Motor neuron (in vitro differentiated cells): ENCODE measurements around the gene ZNG1C. TPM values are rescaled to one million over a fixed set of nuclear protein-coding genes. Genes with fewer than 3 reads are reported as not detected.
"Not testable (repeated sequence)": the region's sequence is repeated elsewhere in the genome, so short reads cannot be mapped to it uniquely, and the experiment has no call there.

Source experiments
- ATAC-seq, 8 experiments: fragments of 200-7000 bp; cut with Tn5 transposase; replicated peaks in 6 of 8; 2 replicates each; pipeline ENCODE4 v1.8.0; 2021; ENCODE audit warnings: mild to moderate bottlenecking in 8 of 8, moderate library complexity in 8 of 8
- H3K27ac ChIP-seq, 2 donors: fragments of 250-450 bp; sonication (Bioruptor Pico); 2 replicates each; pipeline ENCODE4 v1.9.0; 2021; ENCODE audit warnings: antibody characterized with exemption in 2 of 2, mild to moderate bottlenecking in 2 of 2, moderate library complexity in 1 of 2
- H3K4me1 ChIP-seq, 2 donors: fragments of 250-450 bp; sonication (Bioruptor Pico); replicated peaks in 1 of 2; 2 replicates each; pipeline ENCODE4 v1.6.1; 2021; ENCODE audit warnings: antibody characterized with exemption in 2 of 2, mild to moderate bottlenecking in 2 of 2, moderate library complexity in 1 of 2
- H3K4me3 ChIP-seq, 5 donors: fragments of 250-450 bp; sonication (Bioruptor Pico); 2 replicates each; pipeline ENCODE4 v1.9.0; 2021; ENCODE audit warnings: antibody characterized with exemption in 5 of 5, mild to moderate bottlenecking in 5 of 5, moderate library complexity in 4 of 5
- WGBS, 10 experiments: fragments of 450-650 bp; shearing (Covaris generic); methylation state at CpG; one replicate each; pipeline ENCODE4 v1.0.0; 2022; 5-methylcytosine and 5-hydroxymethylcytosine counted together
- in situ Hi-C, 9 experiments: fragments of 400-800 bp; cut with MboI; loops; one replicate each; pipeline ENCODE4 v1.15.0; 2021; ENCODE audit warnings: low sequenced_read_pairs in 9 of 9, low pct_unique_long_range_greater_than_20kb in 2 of 9; ENCODE audit not compliant: unreplicated experiment in 9 of 9
- total RNA-seq, 8 experiments: library from RNA; unstranded; fragments of 300-600 nt; gene quantifications; 2 replicates each; pipeline versions ENCODE4 v1.2.3 to v1.2.4, GENCODE V29; 2022

Gene ZNG1C
- total RNA-seq: 10 to 100 TPM; 14.4 to 49.7 (median 28.6) TPM

GRCh38 chr9:68241683-68242082 lies at the start of gene ZNG1C:
Gene ZNG1C, plus strand, starts transcription at chr9:68241983. Its CDS starts 49 bp downstream, at chr9:68242032.
- in situ Hi-C loops, ATAC-seq, H3K27ac ChIP-seq, H3K4me3 ChIP-seq, H3K4me1 ChIP-seq: not testable (repeated sequence)
- no CpG with 5 or more reads among the region's 32 CpGs for WGBS, 10 experiments

DNA sequence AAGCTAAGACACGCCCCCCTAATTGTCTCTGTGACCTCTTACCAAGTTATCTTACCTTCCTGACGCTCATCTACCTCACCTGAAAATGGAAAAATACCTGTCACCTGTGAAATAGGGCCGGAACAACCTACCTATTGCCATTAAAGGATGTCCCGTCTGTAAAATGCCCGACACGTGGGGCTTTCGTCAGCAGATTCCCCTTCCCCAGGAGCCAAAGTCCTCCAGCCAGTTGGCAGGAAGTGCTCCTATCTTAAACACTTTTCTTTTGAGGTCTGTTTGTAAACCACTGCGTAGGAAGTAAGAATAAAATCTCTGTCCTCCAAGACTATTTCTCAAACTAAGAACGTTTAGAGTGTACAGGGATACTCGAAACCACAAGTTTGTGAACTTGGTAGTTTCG lies 654 bp downstream of the ZNG1C start:
- H3K4me3 ChIP-seq, H3K4me1 ChIP-seq, ATAC-seq, in situ Hi-C loops, H3K27ac ChIP-seq: not testable (repeated sequence)
- no CpG with 5 or more reads among the region's 11 CpGs for WGBS, 10 experiments

GRCh38 chr9:68281041-68281440 lies 39.3 kb downstream of the ZNG1C start:
- H3K4me1 ChIP-seq, H3K4me3 ChIP-seq, ATAC-seq, H3K27ac ChIP-seq, in situ Hi-C loops: not testable (repeated sequence)
- no CpG with 5 or more reads among the region's 16 CpGs for WGBS, 10 experiments

DNA sequence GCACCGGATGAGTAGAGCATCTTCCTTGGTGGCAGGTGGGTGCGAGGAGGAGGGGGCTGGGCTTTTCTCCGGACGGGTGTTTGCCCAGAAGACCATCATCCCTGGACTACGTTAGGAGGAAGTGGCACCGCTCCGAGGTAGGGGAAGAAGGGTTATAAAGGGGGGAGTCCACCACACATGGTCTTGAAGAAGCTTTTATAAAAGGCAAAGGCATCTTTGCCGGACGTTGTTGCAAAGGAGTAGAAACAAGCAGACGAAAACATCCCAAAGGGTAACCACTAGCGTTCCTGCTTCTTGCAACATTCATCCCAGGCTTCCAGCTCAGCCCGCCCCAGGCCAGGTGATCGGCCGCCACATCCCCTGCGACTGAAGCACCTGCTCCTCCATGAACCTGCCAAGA lies 60.8 kb downstream of the ZNG1C start, which contains the start of gene FOXD4L3:
Gene FOXD4L3, plus strand, starts transcription at position 301 of the 400 bp plus-strand sequence. Its CDS starts 85 bp downstream, at position 386.
- H3K4me1 ChIP-seq, H3K27ac ChIP-seq, H3K4me3 ChIP-seq, ATAC-seq, in situ Hi-C loops: not testable (repeated sequence)
- no CpG with 5 or more reads among the region's 15 CpGs for WGBS, 10 experiments

- WGBS, 10 experiments: no CpG with 5 or more reads among the region's 30 CpGs
- H3K4me3 ChIP-seq, H3K27ac ChIP-seq, in situ Hi-C loops, H3K4me1 ChIP-seq: not testable (repeated sequence)
- ATAC-seq: peak in 4 of 8 experiments; percentile 42 to 59 (median 48)
Observed at GRCh38 chr9:68303771-68304170, 62.0 kb downstream of the ZNG1C start.

DNA sequence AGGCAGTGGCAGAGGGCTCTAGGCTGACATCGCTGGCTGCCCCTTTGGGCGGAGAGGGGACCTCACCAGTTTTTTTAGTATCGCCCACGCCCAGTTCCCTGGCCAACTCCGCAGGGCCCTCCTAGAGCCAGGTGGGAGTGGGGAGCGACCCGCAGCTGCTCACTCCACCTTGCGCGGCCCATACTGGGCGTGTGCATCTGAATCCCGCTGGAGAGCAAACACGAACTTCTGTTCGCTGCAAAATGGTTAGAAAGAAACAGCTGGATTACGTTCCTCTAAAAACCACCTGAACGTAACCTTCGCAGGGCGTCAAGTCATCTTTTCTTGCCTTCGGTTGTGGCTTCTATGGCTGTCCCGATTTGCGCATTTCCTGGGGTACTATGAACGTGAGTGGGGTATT lies 62.4 kb downstream of the ZNG1C start:
- WGBS, 10 experiments: no CpG with 5 or more reads among the region's 21 CpGs
- H3K27ac ChIP-seq, ATAC-seq, H3K4me1 ChIP-seq, H3K4me3 ChIP-seq, in situ Hi-C loops: not testable (repeated sequence)

GRCh38 chr9:68304777-68305176 lies 63.0 kb downstream of the ZNG1C start:
- H3K4me1 ChIP-seq, H3K27ac ChIP-seq, in situ Hi-C loops, H3K4me3 ChIP-seq, ATAC-seq: not testable (repeated sequence)
- no CpG with 5 or more reads among the region's 4 CpGs for WGBS, 10 experiments

- H3K4me3 ChIP-seq, H3K4me1 ChIP-seq, H3K27ac ChIP-seq, in situ Hi-C loops: not testable (repeated sequence)
- no CpG with 5 or more reads among the region's 21 CpGs for WGBS, 10 experiments
- peak in 2 of 8 experiments; percentile 11 to 30 for ATAC-seq
Observed at GRCh38 chr9:68305680-68306285, 64.0 kb downstream of the ZNG1C start.

- peak in 4 of 8 experiments; percentile 24 to 33 (median 32) for ATAC-seq
- H3K4me3 ChIP-seq, H3K27ac ChIP-seq, H3K4me1 ChIP-seq, in situ Hi-C loops: not testable (repeated sequence)
- WGBS, 10 experiments: no CpG with 5 or more reads among the region's 37 CpGs
Observed at GRCh38 chr9:68306391-68306964, 64.7 kb downstream of the ZNG1C start.

- in situ Hi-C loops, H3K27ac ChIP-seq, H3K4me3 ChIP-seq, H3K4me1 ChIP-seq: not testable (repeated sequence)
- peak in 7 of 8 experiments; percentile 40 to 80 (median 71) for ATAC-seq
- no CpG with 5 or more reads among the region's 35 CpGs for whole genome bisulfite sequencing, 10 experiments
Observed at GRCh38 chr9:68307127-68307526, 65.3 kb downstream of the ZNG1C start.

- H3K27ac ChIP-seq, in situ Hi-C loops, H3K4me3 ChIP-seq, H3K4me1 ChIP-seq: not testable (repeated sequence)
- ATAC-seq: peak in 7 of 8 experiments; percentile 7 to 40 (median 21)
- WGBS, 10 experiments: no CpG with 5 or more reads among the region's 21 CpGs
Observed at GRCh38 chr9:68307654-68308053, 65.9 kb downstream of the ZNG1C start.

GRCh38 chr9:68311208-68311607 lies 69.4 kb downstream of the ZNG1C start:
- WGBS, 10 experiments: no CpG with 5 or more reads among the region's 5 CpGs
- H3K27ac ChIP-seq, in situ Hi-C loops, H3K4me3 ChIP-seq, H3K4me1 ChIP-seq, ATAC-seq: not testable (repeated sequence)

DNA sequence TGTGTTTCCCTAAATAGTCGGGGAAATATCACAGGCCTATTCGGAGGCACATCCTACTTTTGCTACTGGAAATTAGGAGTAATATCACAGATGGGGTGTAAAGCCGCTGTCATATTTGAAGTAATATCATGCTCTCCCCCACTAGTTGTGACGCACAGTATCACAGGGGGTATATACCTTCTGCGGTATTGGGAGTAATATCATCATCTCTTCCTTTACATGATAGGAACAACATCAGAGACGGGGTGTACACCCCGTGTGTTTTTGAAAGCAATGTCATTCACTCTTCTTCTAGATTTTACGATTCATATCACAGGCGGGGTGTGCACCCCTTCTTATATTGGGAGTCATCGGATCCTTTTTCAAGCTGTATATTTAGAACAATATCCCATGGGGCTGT lies 76.4 kb downstream of the ZNG1C start:
- H3K4me3 ChIP-seq, H3K4me1 ChIP-seq, ATAC-seq, H3K27ac ChIP-seq, in situ Hi-C loops: not testable (repeated sequence)
- 43 to 100% (median 68%) methylated on average over 1 to 3 of the region's 10 CpGs; no CpG with 5 or more reads in 6 of the 10 experiments for WGBS, 10 experiments

- ATAC-seq: not testable (repeated sequence)
Observed at GRCh38 chr9:68323749-68324148, 82.0 kb downstream of the ZNG1C start.

More at GRCh38 chr9:68323749-68324148, 82.0 kb downstream of the ZNG1C start:
- H3K4me3 ChIP-seq, in situ Hi-C loops, H3K4me1 ChIP-seq, H3K27ac ChIP-seq: not testable (repeated sequence)
- no CpG with 5 or more reads among the region's 24 CpGs for WGBS, 10 experiments
